Stimulated activated CD4-positive, alpha-beta T cell treated with anti-CD3 and anti-CD28 coated beads, Interleukin-4, amount 100 ng/mL, for 48 hours (primary cell): ENCODE data around the gene MAB21L3.

Experiments
- DNase-seq, 2 donors: peaks; one replicate each; pipeline ENCODE4 v3.0.0-alpha.2; 2020; ENCODE audit warnings: low read depth in 2 of 2

MAB21L3 gene

GRCh38 chr1:116110567-116111523 lies at the start of gene MAB21L3:
TSS of gene MAB21L3 (plus strand) at chr1:116111399. CDS start at chr1:116112616, 1,217 bp downstream.
- DNase-seq: no peak

GRCh38 chr1:116062201-116062600 lies 49.0 kb upstream of the MAB21L3 start:
- DNase-seq: no peak

DNA sequence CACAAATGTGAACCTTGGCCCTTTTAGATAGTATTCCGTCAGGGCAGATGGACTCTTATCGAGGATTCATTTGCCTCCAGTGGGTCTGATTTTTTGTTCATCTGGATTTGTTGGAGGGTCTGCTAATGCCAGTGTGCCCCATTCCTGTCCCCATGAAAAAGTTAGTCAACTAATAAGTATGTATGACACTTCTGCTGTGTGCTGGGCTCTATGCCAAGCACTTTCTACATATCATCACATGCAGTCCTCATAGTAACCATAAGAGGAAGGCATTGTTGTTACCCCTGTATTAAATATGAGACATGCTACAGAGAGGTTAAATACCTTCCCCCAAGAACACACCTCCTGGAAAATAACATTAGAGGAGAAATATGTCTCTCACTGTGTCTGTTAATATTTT lies 46.6 kb upstream of the MAB21L3 start:
- no peak for DNase-seq

DNA sequence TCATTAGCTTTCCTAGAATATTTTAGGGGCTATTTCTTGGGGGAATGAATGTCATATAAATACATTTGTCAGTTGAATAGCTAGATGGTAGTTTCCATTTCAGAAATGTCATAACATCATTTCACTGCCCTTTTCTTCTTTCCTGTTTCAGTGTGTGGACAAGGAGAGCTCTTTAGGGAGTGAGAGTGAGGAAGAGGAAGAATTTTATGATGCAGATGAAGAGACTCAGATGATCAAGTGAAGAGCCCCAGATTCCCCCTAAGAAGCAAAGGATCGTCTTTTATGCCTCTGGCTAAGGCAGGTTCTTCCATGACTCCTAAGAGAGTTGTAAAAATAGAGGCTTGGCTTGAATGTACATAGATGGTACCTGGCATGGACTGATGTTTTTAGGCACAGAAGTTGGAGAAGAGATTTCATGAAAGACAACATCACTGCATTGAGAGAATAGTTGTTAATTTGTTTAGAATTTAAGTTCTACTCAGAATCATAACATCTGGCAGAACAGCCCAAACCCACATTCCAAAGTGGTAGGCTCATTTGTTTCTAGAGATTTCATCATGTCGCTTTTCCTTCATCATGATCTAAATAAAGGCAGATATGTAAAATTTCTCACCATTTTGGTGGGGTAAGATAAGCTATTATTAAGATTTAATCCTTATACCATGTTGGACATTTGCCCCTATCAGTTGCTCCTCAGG lies 44.2 kb upstream of the MAB21L3 start:
- no peak for DNase-seq

GRCh38 chr1:116067566-116067890 lies 43.7 kb upstream of the MAB21L3 start:
- no peak for DNase-seq

DNA sequence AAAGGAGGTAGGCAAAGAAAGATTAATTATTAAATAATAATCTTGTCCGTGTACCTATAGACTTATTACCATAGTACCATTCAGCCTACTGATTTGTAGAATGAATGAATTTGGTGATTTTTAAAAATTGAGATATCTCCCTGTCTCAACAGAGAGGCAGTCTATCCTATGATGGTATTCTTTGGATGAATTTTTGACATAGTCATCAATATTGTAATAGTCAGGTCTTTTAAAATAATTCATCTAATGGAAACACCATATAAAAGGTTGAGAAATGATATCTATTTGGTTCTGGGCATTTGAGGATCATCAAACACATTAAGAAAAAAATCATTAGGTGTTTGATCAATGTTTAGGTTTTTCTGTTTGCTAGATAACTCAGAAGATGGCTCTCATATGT lies 35.6 kb upstream of the MAB21L3 start:
- DNase-seq: no peak

DNA sequence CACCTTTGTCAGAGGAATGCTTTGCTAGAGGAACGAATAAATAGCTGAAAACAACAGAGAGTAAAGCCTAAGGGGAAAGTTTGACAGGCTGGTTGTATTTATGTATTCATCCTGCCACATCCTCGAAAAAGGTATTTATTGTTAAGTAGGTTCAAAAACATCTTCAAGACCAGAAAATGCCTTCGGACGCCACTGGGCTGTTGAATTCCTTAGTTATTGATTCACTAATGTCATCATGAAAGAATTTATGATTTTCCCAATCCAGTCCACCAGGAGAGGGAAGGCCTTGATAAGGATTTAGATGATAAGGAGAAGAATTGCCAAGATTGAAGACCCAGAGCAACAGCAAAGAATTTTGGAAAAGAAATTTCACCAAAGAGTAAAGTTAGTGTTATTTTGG lies 35.2 kb upstream of the MAB21L3 start:
- DNase-seq: no peak

DNA sequence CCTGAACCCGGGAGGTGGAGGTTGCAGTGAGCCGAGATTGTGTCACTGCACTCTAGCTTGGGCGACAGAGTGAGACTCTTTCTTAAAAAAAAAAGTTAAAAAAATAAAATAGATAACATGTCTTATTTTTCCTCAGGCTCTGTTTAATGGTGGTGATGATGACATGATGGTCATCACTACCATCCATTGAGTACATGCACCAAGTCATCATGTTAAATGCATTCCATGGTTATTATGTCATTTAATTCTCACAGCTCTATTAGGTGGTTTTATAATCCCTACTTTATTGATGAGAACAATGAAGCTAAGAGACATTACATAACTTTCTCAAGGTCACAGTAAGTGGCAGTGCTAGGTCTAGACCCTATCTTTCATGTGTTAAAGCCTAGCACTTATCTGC lies 34.4 kb upstream of the MAB21L3 start:
- DNase-seq: no peak

- no peak for DNase-seq
Measured at GRCh38 chr1:116078699-116079223, 32.4 kb upstream of the MAB21L3 start.

- DNase-seq: no peak
Measured at GRCh38 chr1:116087628-116088027, 23.6 kb upstream of the MAB21L3 start.

DNA sequence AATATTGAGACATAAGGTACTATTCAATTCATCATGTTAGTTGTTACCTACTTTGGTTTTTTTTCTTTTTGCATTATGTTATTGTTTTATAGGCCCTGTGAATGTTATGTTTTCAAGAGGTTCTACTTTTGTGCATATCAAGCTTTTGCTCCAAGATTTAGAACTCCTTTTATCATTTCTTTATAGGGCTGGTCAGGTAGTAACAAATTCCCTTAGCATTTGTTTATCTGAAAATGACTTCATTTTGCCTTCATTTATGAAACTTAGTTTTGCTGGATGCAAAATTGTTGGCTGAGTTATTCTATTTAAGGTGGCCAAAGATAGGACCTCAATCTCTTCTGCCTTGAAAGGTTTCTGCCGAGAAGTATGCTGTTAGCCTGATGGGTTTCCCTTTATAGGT lies 21.3 kb upstream of the MAB21L3 start:
- no peak for DNase-seq

DNA sequence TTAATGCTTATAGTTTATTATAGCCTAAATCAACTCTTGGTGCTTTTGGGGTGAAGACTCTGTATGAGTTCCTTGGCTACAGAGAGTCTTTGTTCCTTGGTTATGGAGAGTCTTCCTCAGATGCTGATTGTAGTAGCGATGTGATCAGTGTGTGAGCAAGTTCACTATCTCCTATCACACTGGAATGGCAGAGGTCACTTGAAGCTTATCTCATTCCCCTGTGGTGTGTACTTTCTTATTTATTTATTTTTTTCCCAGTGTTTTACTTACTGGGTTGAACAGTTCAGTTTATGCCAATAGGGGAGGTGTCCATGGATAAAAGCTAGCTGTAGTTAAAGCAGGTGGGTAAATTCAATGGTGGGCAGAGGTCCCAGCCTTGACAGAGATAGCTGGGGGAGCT lies 20.1 kb upstream of the MAB21L3 start:
- DNase-seq: no peak

DNA sequence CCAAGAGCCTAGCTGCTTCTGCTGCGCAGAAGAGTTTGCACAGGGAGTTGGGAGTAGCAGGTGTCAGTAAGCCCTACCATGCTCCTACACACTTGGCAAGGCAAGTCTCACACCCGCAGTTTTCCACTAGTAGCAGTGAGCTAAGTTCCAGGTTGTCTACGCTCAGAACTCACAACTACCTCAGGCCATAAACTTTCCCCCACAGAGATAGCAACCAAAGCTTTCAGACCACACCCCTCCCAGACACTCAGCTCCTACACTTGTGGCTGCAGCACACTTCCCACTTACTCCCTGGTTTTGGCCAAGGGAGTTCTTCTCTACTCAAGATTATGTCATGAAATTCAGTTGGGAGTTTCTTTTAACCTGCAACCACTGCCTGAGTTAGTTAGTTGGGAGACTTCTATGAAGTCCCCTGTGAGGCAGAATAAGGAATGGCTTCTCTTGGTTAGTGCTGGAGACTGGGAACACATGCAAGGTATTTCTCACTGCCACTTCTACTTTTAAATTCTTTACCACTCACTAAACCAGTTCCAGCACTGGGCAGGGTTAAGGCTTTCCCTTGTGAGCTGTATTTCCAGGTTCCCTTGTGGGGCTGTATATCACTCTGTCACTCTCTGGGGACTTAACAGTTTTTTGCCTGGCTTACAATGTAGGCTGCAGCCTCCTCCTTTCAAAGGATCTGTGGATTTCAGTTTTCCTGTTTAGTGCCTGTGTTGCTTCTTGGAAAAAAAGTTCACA lies 18.3 kb upstream of the MAB21L3 start:
- DNase-seq: no peak

DNA sequence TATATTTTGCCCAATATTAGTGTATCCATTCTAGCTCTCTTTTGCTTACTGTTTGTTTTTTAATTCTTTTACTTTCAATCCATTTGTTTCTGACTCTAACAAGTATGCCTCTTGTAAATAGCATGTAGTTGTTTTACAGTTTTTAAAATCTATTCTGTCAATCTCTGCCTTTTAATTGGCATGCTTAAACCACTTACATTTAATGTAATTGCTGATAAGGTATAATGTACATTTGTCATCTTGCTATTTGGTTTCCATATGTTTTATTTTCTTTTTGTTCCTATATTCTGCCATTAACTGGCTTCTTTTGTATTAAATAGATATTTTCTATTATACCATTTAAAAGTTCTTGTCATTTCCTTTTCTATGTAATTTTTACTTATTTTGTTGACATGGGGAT lies 16.2 kb upstream of the MAB21L3 start:
- DNase-seq: no peak

DNA sequence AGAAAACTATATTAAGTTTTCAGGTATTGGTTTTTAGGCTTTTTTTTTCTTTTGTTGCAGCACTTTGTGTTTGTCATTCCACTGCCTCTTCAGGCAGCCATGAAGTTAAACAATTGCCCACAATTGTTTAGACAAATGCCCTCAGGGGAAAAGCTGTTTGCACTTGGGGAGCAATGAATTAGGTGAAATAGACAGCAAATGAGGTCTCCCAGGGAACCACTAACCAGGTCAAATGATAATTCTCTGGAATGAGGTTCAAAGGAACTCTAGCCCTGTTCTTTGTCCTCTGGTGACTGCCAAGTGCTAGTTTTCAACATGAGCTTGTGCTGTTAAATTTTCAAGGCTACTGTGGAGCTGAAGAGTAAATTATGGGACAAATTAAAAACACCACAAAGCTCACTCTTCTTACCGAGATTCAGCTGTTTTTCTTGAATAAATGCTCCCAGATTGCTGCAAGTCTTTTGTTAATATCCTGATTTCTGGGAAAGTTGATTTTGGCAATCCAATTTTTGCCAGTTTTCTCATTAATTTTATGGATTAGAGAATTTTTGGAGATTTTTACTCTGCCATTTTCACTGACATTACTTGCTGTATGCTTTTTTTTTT lies 15.1 kb upstream of the MAB21L3 start:
- DNase-seq: no peak

GRCh38 chr1:116097626-116098025 lies 13.6 kb upstream of the MAB21L3 start:
- no peak for DNase-seq

- DNase-seq: no peak
Measured at GRCh38 chr1:116099379-116099778, 11.8 kb upstream of the MAB21L3 start.

DNA sequence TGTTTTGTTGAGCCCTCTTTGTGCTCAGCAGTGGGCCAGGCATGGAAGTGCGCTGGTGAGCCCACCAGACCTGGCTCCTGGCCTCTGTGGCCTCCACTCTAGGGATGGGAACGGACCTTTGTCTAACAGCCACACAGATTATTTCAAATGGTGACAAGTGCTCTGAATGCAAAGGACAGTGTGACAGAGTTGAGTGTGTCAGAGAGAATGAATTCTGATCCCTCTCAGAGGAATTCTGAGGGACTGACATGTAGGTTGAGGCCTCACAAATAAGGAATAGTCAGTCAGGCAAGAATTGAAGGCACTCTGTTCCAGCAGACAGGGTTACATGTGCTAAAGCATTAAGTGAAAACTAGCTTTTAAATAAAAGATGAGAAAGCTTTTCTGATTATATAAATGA lies 11.3 kb upstream of the MAB21L3 start:
- DNase-seq: no peak

- DNase-seq: no peak
Measured at GRCh38 chr1:116104667-116105066, 6.5 kb upstream of the MAB21L3 start.

DNA sequence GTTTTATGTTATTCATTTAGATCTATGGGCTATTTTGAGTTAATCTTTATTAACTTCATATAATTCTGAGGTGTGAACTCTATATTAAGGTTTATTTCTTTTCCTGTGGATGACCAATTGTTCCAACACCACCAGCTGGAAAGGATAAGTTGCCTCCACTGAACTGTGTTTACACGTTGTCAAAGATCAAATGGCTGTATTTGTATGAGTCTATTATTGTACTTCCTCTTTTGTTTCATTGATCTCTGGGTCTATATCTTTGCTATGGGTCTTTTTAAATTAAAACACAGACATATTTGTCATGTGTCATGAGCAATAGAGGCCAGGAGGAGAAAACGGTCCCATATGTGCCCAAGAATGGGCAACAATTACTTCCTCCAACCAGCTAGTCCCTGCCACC lies 5.2 kb upstream of the MAB21L3 start:
- no peak for DNase-seq

DNA sequence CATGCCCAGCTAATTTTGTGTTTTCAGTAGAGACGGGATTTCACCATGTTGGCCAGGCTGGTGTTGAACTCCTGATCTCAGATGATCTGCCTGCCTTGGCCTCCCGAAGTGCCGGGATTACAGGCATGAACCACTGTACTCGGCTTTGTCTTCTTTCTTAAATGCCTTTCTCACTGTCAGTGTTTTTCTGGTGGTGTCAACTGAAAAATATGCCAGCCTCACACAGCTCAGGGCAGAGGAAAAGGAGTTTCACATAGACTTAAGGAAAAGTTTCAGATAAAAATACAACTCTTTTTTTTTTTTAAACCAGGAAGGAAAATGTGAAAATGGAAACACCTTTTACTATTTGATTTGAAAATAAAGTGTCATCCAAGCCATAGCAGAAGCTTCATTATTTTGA lies 4.6 kb upstream of the MAB21L3 start:
- DNase-seq: no peak

- DNase-seq: no peak
Measured at GRCh38 chr1:116107371-116107770, 3.8 kb upstream of the MAB21L3 start.
